ENCODE measurements around the gene PUM2. TPM values are rescaled to one million over a fixed set of nuclear protein-coding genes. Genes with fewer than 3 reads are reported as not detected.
A peak's percentile ranks its signal among the peaks of the same experiment; 100 is the strongest.
"Not testable (repeated sequence)": the region's sequence is repeated elsewhere in the genome, so short reads cannot be mapped to it uniquely, and the experiment has no call there.

The PUM2 gene
- total RNA-seq, 1 experiment from 2014 or later = 105 TPM

DNA sequence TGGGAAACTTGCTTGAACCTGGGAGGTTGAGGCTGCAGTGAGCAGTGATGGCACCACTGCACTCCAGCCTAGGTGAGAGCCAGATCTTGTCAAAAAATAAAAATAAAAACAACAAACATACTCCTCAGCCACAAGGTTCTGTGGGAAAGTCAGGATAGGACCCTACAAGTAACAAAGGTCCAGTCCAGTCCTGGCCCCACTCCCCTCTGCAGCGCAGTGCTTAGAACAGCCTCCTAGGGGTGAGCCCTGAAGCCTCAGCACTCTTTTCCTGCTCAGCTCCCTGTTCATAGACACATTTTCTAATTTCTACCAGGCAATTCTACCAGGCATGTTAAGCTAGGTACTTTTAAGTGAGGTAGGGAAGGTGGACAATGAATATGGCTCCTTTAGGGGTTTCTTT is 103.6 kb downstream of the PUM2 start:
- ChIA-PET RAD21 (ENCODE audit: low non-redundant PET in 1 of 2, low total read pairs in 2 of 2, uncharacterized antibody in 2 of 2, unreplicated experiment in 2 of 2) (no interaction called here), CTCF (interaction anchor here (0.6 to 1.3 kb wide), 2 partner anchors 21 to 291 kb away, joined by 3 to 4 read pairs; no protein-coding TSS in a partner anchor), POLR2A (no interaction called here)
- Histone ChIP-seq H3K9me3 (ENCODE audit: control insufficient read depth in 1 of 2, insufficient read depth in 1 of 2, low read depth in 1 of 2, low read length in 2 of 2) (no peaks in the 10 kb centered on the region), H3K36me3 (ENCODE audit: control insufficient read depth in 1 of 2, insufficient read depth in 2 of 2, low read length in 2 of 2) (peaks cover 17 to 27% of the 10 kb centered on the region in 2 experiments), H3K27ac (ENCODE audit: low read depth, low read length) (no peak overlapping the region), H3K79me2 (ENCODE audit: insufficient read depth, low read length) (no peaks in the 10 kb centered on the region), H3K27me3 (ENCODE audit: insufficient read depth, low read length) (no peaks in the 10 kb centered on the region), H3K4me2 (ENCODE audit: low read length) (no peak overlapping the region), H3K9me2 (ENCODE audit: insufficient read depth) (no peaks in the 10 kb centered on the region), H3K9ac (ENCODE audit: low read length) (no peak overlapping the region), H2AFZ (ENCODE audit: low read depth, low read length, poor library complexity, severe bottlenecking) (no peak overlapping the region), H3K4me1 (ENCODE audit: control insufficient read depth in 1 of 2, insufficient read depth in 2 of 2, low read length in 2 of 2) (no peaks in the 10 kb centered on the region; a peak in 1 of 4 replicates), H3K4me3 (replicated peaks in 1 of 2; ENCODE audit: low read depth in 1 of 2, low read length in 2 of 2) (no peak overlapping the region), H4K20me1 (ENCODE audit: insufficient read depth) (no peaks in the 10 kb centered on the region; the same call in 1 of the 2 replicates)
- DNase-seq (ENCODE audit: low read depth, low spot score) (no peak), ATAC-seq (no peak)
- TF ChIP-seq SRF (IDR thresholded peaks at IDR 0.05; ENCODE audit: low read depth) = 0 out of 2 replicates have a peak, but pooled peaks have one; percentile 24
- TF ChIP-seq JUND (IDR thresholded peaks at IDR 0.05) = peak; percentile 24
- TF ChIP-seq, protein P1, sequence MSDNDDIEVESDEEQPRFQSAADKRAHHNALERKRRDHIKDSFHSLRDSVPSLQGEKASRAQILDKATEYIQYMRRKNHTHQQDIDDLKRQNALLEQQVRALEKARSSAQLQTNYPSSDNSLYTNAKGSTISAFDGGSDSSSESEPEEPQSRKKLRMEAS (IDR thresholded peaks at IDR 0.05) = no peak
- no peak for TF ChIP-seq EZH2phosphoT487 (IDR thresholded peaks at IDR 0.05; ENCODE audit: borderline replicate concordance)
- no peak for TF ChIP-seq POLR2A (IDR thresholded peaks at IDR 0.05; ENCODE audit: borderline replicate concordance, extremely low read depth, insufficient read depth, insufficient read length)
- TF ChIP-seq ZFX (IDR thresholded peaks at IDR 0.05) = no peak
- peak; percentile 53; the same call in 1 of the 2 replicates for TF ChIP-seq POLR2AphosphoS5 (IDR thresholded peaks at IDR 0.05; ENCODE audit: low read depth, low read length)
- TF ChIP-seq SIN3A (IDR thresholded peaks at IDR 0.05; ENCODE audit: low read depth) = no peak
- intact Hi-C loops (cut with micrococcal nuclease) = no loop called here
- no TSS peak for BruUV-seq (replicated peaks)

DNA sequence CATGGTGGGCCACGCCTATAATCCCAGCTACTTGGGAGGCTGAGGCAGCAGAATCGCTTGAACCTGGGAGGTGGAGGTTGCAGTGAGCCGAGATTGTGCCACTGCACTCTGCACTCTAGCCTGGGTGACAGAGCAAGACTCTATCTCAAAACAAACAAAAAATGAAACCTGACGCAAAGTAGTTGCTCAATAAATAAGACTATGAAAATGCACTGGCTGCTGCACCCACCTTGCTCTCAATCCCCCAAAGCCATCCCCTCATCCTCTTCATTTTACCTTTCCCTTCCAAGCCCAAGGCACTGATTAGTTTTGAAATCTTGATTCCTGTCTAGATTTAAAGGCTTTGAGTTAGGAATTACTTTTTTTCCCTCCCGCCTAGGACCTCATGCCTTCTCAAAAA is 107.0 kb downstream of the PUM2 start:
- BruUV-seq (replicated peaks); CTCF ChIA-PET; ATAC-seq: not testable (repeated sequence)

More for the DNA sequence above, 107.0 kb downstream of the PUM2 start:
- H3K9ac ChIP-seq (ENCODE audit: low read length); H3K36me3 ChIP-seq (ENCODE audit: control insufficient read depth in 1 of 2, insufficient read depth in 2 of 2, low read length in 2 of 2); RAD21 ChIA-PET (ENCODE audit: low non-redundant PET in 1 of 2, low total read pairs in 2 of 2, uncharacterized antibody in 2 of 2, unreplicated experiment in 2 of 2); H3K27ac ChIP-seq (ENCODE audit: low read depth, low read length); H3K9me3 ChIP-seq (ENCODE audit: control insufficient read depth in 1 of 2, insufficient read depth in 1 of 2, low read depth in 1 of 2, low read length in 2 of 2); H3K4me1 ChIP-seq (ENCODE audit: control insufficient read depth in 1 of 2, insufficient read depth in 2 of 2, low read length in 2 of 2); POLR2A ChIA-PET; H2AFZ ChIP-seq (ENCODE audit: low read depth, low read length, poor library complexity, severe bottlenecking); DNase-seq (ENCODE audit: low read depth, low spot score); H3K27me3 ChIP-seq (ENCODE audit: insufficient read depth, low read length); H3K4me3 ChIP-seq (replicated peaks in 1 of 2; ENCODE audit: low read depth in 1 of 2, low read length in 2 of 2); H3K4me2 ChIP-seq (ENCODE audit: low read length); H4K20me1 ChIP-seq (ENCODE audit: insufficient read depth); intact Hi-C loops (cut with micrococcal nuclease); H3K79me2 ChIP-seq (ENCODE audit: insufficient read depth, low read length); H3K9me2 ChIP-seq (ENCODE audit: insufficient read depth): not testable (repeated sequence)

Measured in HCT116 (cell line).